SK-N-SH treated with all-trans-retinoic acid at 6 μM for 48 hours (cell line): Measurements from ENCODE around the gene PLAGL2.

ENCODE experiments used
- ATAC-seq: fragments of 200-7000 bp; cut with Tn5 transposase; 3 replicates; pipeline ENCODE4 v1.9.1; 2020; ENCODE audit warnings: mild to moderate bottlenecking, moderate library complexity
- BACH2 ChIP-seq: fragments of 250-450 bp; sonication (Bioruptor Pico); IDR thresholded peaks from 2 replicates; pipeline ENCODE4 v1.9.0; 2021; ENCODE audit warnings: mild to moderate bottlenecking, borderline replicate concordance
- CSDC2 ChIP-seq: fragments of 250-450 bp; sonication (Bioruptor Pico); IDR thresholded peaks from 2 replicates; pipeline ENCODE4 v1.5.0; 2020; ENCODE audit warnings: mild to moderate bottlenecking, moderate library complexity
- ESRRG ChIP-seq: fragments of 250-450 bp; sonication (Bioruptor Pico); IDR thresholded peaks from 2 replicates; pipeline ENCODE4 v1.6.1; 2021; ENCODE audit warnings: mild to moderate bottlenecking
- GLIS3 ChIP-seq: fragments of 250-450 bp; sonication (Bioruptor Pico); IDR thresholded peaks from 2 replicates; pipeline ENCODE4 v1.5.0; 2020; ENCODE audit warnings: mild to moderate bottlenecking, moderate library complexity
- OSR1 ChIP-seq: fragments of 250-450 bp; sonication (Bioruptor Pico); IDR thresholded peaks from 2 replicates; pipeline ENCODE4 v1.8.0; 2022; ENCODE audit warnings: moderate library complexity, mild to moderate bottlenecking, inconsistent platforms
- PATZ1 ChIP-seq: fragments of 250-450 bp; sonication (Bioruptor Pico); IDR thresholded peaks from 2 replicates; pipeline ENCODE4 v1.8.0; 2020; ENCODE audit warnings: mild to moderate bottlenecking, moderate library complexity, borderline replicate concordance
- PPARA ChIP-seq: fragments of 250-450 bp; sonication (Bioruptor Pico); IDR thresholded peaks from 2 replicates; pipeline ENCODE4 v1.5.0; 2020; ENCODE audit warnings: mild to moderate bottlenecking, borderline replicate concordance
- RARB ChIP-seq: fragments of 250-450 bp; sonication (Bioruptor Pico); IDR thresholded peaks from 2 replicates; pipeline ENCODE4 v1.8.0; 2021; ENCODE audit warnings: mild to moderate bottlenecking, moderate library complexity
- SNAI2 ChIP-seq: fragments of 250-450 bp; sonication (Bioruptor Pico); IDR thresholded peaks from 2 replicates; pipeline ENCODE4 v1.5.0; 2020; ENCODE audit warnings: mild to moderate bottlenecking, moderate library complexity
- TCF4 ChIP-seq: fragments of 250-450 bp; sonication (Bioruptor Pico); IDR thresholded peaks from 2 replicates; pipeline ENCODE4 v1.8.0; 2021; ENCODE audit warnings: mild to moderate bottlenecking, moderate library complexity, borderline replicate concordance
- TOX ChIP-seq: fragments of 250-450 bp; sonication (Bioruptor Pico); IDR thresholded peaks from 2 replicates; pipeline ENCODE4 v1.8.0; 2021; ENCODE audit warnings: mild to moderate bottlenecking, moderate library complexity, borderline replicate concordance
- ZC3H10 ChIP-seq: fragments of 250-450 bp; sonication (Bioruptor Pico); IDR thresholded peaks from 2 replicates; pipeline ENCODE4 v1.5.1; 2021; ENCODE audit warnings: mild to moderate bottlenecking, moderate library complexity
- ZFP3 ChIP-seq: fragments of 250-450 bp; sonication (Bioruptor Pico); IDR thresholded peaks from 2 replicates; pipeline ENCODE4 v1.5.0; 2020; ENCODE audit warnings: mild to moderate bottlenecking, moderate library complexity
- ZFP30 ChIP-seq: fragments of 450-650 bp; formaldehyde crosslinking; IDR thresholded peaks from 2 replicates; pipeline ENCODE4 v1.5.0; 2022; ENCODE audit warnings: mild to moderate bottlenecking, moderate library complexity
- ZNF70 ChIP-seq: fragments of 450-650 bp; formaldehyde crosslinking; IDR thresholded peaks from 2 replicates; pipeline ENCODE4 v1.5.0; 2020; ENCODE audit warnings: mild to moderate bottlenecking, moderate library complexity
- ZNF8 ChIP-seq: fragments of 450-650 bp; formaldehyde crosslinking; IDR thresholded peaks from 2 replicates; pipeline ENCODE4 v1.5.0; 2020; ENCODE audit warnings: mild to moderate bottlenecking, moderate library complexity
- TF ChIP-seq, protein P1 (sequence below): fragments of 250-450 bp; sonication (Bioruptor Pico); IDR thresholded peaks from 2 replicates; pipeline ENCODE4 v1.5.1; 2021; ENCODE audit warnings: mild to moderate bottlenecking, moderate library complexity
- TF ChIP-seq, protein P2 (sequence below): fragments of 250-450 bp; sonication (Bioruptor Pico); IDR thresholded peaks from 2 replicates; pipeline ENCODE4 v1.8.0; 2021; ENCODE audit warnings: low read depth, mild to moderate bottlenecking, moderate library complexity, borderline replicate concordance
- TF ChIP-seq, protein P3 (sequence below): fragments of 250-450 bp; sonication (Bioruptor Pico); IDR thresholded peaks from 2 replicates; pipeline ENCODE4 v1.5.1; 2020; ENCODE audit warnings: low read depth, mild to moderate bottlenecking, moderate library complexity
- TF ChIP-seq, protein P4 (sequence below): fragments of 250-450 bp; sonication (Bioruptor Pico); IDR thresholded peaks from 2 replicates; pipeline ENCODE4 v1.5.0; 2020; ENCODE audit warnings: mild to moderate bottlenecking, moderate library complexity

PLAGL2 gene

GRCh38 chr20:32184961-32185603, 22.5 kb downstream of the PLAGL2 start:
- no peak for ATAC-seq
- TF ChIP-seq TOX (CRISPR knock-in tag) (no peak), TCF4 (CRISPR knock-in tag) (no peak), ZFP30 (no peak), OSR1 (CRISPR knock-in tag) (no peak), CSDC2 (no peak), ZNF8 (CRISPR knock-in tag) (no peak), GLIS3 (no peak)
- TF ChIP-seq, protein P1, sequence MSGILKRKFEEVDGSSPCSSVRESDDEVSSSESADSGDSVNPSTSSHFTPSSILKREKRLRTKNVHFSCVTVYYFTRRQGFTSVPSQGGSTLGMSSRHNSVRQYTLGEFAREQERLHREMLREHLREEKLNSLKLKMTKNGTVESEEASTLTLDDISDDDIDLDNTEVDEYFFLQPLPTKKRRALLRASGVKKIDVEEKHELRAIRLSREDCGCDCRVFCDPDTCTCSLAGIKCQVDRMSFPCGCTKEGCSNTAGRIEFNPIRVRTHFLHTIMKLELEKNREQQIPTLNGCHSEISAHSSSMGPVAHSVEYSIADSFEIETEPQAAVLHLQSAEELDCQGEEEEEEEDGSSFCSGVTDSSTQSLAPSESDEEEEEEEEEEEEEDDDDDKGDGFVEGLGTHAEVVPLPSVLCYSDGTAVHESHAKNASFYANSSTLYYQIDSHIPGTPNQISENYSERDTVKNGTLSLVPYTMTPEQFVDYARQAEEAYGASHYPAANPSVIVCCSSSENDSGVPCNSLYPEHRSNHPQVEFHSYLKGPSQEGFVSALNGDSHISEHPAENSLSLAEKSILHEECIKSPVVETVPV: no peak
- TF ChIP-seq, protein P2, sequence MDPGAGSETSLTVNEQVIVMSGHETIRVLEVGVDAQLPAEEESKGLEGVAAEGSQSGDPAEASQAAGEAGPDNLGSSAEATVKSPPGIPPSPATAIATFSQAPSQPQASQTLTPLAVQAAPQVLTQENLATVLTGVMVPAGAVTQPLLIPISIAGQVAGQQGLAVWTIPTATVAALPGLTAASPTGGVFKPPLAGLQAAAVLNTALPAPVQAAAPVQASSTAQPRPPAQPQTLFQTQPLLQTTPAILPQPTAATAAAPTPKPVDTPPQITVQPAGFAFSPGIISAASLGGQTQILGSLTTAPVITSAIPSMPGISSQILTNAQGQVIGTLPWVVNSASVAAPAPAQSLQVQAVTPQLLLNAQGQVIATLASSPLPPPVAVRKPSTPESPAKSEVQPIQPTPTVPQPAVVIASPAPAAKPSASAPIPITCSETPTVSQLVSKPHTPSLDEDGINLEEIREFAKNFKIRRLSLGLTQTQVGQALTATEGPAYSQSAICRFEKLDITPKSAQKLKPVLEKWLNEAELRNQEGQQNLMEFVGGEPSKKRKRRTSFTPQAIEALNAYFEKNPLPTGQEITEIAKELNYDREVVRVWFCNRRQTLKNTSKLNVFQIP: no peak

GRCh38 chr20:32183947-32184635, 23.5 kb downstream of the PLAGL2 start:
- TF ChIP-seq BACH2 (CRISPR knock-in tag): no peak
- TF ChIP-seq, protein P3, sequence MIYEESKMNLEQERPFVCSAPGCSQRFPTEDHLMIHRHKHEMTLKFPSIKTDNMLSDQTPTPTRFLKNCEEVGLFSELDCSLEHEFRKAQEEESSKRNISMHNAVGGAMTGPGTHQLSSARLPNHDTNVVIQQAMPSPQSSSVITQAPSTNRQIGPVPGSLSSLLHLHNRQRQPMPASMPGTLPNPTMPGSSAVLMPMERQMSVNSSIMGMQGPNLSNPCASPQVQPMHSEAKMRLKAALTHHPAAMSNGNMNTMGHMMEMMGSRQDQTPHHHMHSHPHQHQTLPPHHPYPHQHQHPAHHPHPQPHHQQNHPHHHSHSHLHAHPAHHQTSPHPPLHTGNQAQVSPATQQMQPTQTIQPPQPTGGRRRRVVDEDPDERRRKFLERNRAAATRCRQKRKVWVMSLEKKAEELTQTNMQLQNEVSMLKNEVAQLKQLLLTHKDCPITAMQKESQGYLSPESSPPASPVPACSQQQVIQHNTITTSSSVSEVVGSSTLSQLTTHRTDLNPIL (CRISPR knock-in tag): no peak
- TF ChIP-seq SNAI2: no peak
- no peak for TF ChIP-seq ESRRG
- TF ChIP-seq, protein P1: no peak
- TF ChIP-seq, protein P4, sequence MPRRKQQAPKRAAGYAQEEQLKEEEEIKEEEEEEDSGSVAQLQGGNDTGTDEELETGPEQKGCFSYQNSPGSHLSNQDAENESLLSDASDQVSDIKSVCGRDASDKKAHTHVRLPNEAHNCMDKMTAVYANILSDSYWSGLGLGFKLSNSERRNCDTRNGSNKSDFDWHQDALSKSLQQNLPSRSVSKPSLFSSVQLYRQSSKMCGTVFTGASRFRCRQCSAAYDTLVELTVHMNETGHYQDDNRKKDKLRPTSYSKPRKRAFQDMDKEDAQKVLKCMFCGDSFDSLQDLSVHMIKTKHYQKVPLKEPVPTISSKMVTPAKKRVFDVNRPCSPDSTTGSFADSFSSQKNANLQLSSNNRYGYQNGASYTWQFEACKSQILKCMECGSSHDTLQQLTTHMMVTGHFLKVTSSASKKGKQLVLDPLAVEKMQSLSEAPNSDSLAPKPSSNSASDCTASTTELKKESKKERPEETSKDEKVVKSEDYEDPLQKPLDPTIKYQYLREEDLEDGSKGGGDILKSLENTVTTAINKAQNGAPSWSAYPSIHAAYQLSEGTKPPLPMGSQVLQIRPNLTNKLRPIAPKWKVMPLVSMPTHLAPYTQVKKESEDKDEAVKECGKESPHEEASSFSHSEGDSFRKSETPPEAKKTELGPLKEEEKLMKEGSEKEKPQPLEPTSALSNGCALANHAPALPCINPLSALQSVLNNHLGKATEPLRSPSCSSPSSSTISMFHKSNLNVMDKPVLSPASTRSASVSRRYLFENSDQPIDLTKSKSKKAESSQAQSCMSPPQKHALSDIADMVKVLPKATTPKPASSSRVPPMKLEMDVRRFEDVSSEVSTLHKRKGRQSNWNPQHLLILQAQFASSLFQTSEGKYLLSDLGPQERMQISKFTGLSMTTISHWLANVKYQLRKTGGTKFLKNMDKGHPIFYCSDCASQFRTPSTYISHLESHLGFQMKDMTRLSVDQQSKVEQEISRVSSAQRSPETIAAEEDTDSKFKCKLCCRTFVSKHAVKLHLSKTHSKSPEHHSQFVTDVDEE (CRISPR knock-in tag): no peak
- no peak for TF ChIP-seq ZNF8 (CRISPR knock-in tag)
- TF ChIP-seq TCF4 (CRISPR knock-in tag): no peak
- no peak for TF ChIP-seq PATZ1
- no peak for TF ChIP-seq PPARA (CRISPR knock-in tag)
- no peak for TF ChIP-seq TOX (CRISPR knock-in tag)
- no peak for TF ChIP-seq ZFP3
- TF ChIP-seq RARB (CRISPR knock-in tag): no peak
- no peak for TF ChIP-seq ZC3H10 (CRISPR knock-in tag)
- no peak for TF ChIP-seq GLIS3
- no peak for TF ChIP-seq ZNF70 (CRISPR knock-in tag)
- no peak for ATAC-seq
